KOPT-K1 (cell line): ENCODE data around the gene BCAS3.
A peak's percentile ranks its signal among the peaks of the same experiment; 100 is the strongest.
"Not testable (repeated sequence)": the region's sequence is repeated elsewhere in the genome, so short reads cannot be mapped to it uniquely, and the experiment has no call there.

Experiments
- H3K27ac ChIP-seq: fragments of 200-600 bp; sonication (generic); 2 replicates; pipeline ENCODE4 v1.5.1; 2016; ENCODE audit warnings: antibody characterized with exemption, mild to moderate bottlenecking, low read depth, low read length; ENCODE audit not compliant: poor library complexity, severe bottlenecking
- H3K36me3 ChIP-seq: fragments of 200-600 bp; sonication (generic); 2 replicates; pipeline ENCODE4 v1.5.1; 2017; ENCODE audit warnings: antibody characterized with exemption, mild to moderate bottlenecking, low read length, moderate library complexity; ENCODE audit not compliant: insufficient read depth
- H3K9me3 ChIP-seq: fragments of 200-600 bp; sonication (generic); 2 replicates; pipeline ENCODE4 v1.5.1; 2017; ENCODE audit warnings: antibody characterized with exemption, low read length, mild to moderate bottlenecking; ENCODE audit not compliant: insufficient read depth, poor library complexity, severe bottlenecking

The BCAS3 gene

GRCh38 chr17:60747069-60747808 is 69.6 kb downstream of the BCAS3 start:
- Histone ChIP-seq H3K27ac (no peak overlapping the region), H3K9me3 (peaks cover 10% of the 10 kb centered on the region)

GRCh38 chr17:60748204-60748603 is 70.6 kb downstream of the BCAS3 start:
- peaks cover 10% of the 10 kb centered on the region for H3K9me3 ChIP-seq
- no peak overlapping the region for H3K27ac ChIP-seq
- no peaks in the 10 kb centered on the region for H3K36me3 ChIP-seq

More at GRCh38 chr17:60747069-60747808, 69.6 kb downstream of the BCAS3 start:
- H3K36me3 ChIP-seq: no peaks in the 10 kb centered on the region

GRCh38 chr17:60749050-60749449 is 71.4 kb downstream of the BCAS3 start:
- Histone ChIP-seq H3K36me3 (no peaks in the 10 kb centered on the region), H3K27ac (no peak overlapping the region), H3K9me3 (peaks cover 10% of the 10 kb centered on the region)

- Histone ChIP-seq H3K36me3 (no peaks in the 10 kb centered on the region), H3K9me3 (peaks cover 10% of the 10 kb centered on the region), H3K27ac (no peak overlapping the region)
These were observed 72.1 kb downstream of the BCAS3 start for GRCh38 chr17:60749708-60750107.

- Histone ChIP-seq H3K36me3 (no peaks in the 10 kb centered on the region), H3K9me3 (peaks cover 10% of the 10 kb centered on the region), H3K27ac (no peak overlapping the region)
These were observed 73.0 kb downstream of the BCAS3 start for GRCh38 chr17:60750640-60751039.

GRCh38 chr17:60751884-60752283 is 74.2 kb downstream of the BCAS3 start:
- Histone ChIP-seq H3K36me3 (no peaks in the 10 kb centered on the region), H3K27ac (no peak overlapping the region), H3K9me3 (peaks cover 10% of the 10 kb centered on the region)

- H3K9me3 ChIP-seq: peaks cover 10% of the 10 kb centered on the region
- H3K36me3 ChIP-seq: no peaks in the 10 kb centered on the region
- no peak overlapping the region for H3K27ac ChIP-seq
These were observed 75.4 kb downstream of the BCAS3 start for GRCh38 chr17:60752873-60753577.

- H3K9me3 ChIP-seq: peaks cover 10% of the 10 kb centered on the region
- H3K36me3 ChIP-seq: no peaks in the 10 kb centered on the region
- no peak overlapping the region for H3K27ac ChIP-seq
These were observed 76.5 kb downstream of the BCAS3 start for GRCh38 chr17:60754057-60754604.

- H3K36me3 ChIP-seq, H3K27ac ChIP-seq: not testable (repeated sequence)
- H3K9me3 ChIP-seq: peaks cover 12% of the 10 kb centered on the region
These were observed 79.1 kb downstream of the BCAS3 start for GRCh38 chr17:60756798-60757197.

- Histone ChIP-seq H3K27ac (no peak overlapping the region), H3K36me3 (no peaks in the 10 kb centered on the region)
These were observed 79.8 kb downstream of the BCAS3 start for GRCh38 chr17:60757437-60757836.

GRCh38 chr17:60759756-60760155 is 82.1 kb downstream of the BCAS3 start:
- Histone ChIP-seq H3K9me3 (peaks cover 14% of the 10 kb centered on the region), H3K27ac (no peak overlapping the region), H3K36me3 (no peaks in the 10 kb centered on the region)

More at GRCh38 chr17:60757437-60757836, 79.8 kb downstream of the BCAS3 start:
- H3K9me3 ChIP-seq: peaks cover 14% of the 10 kb centered on the region

GRCh38 chr17:60761301-60761700 is 83.7 kb downstream of the BCAS3 start:
- peaks cover 14% of the 10 kb centered on the region for H3K9me3 ChIP-seq
- not testable (repeated sequence) for H3K27ac ChIP-seq, H3K36me3 ChIP-seq

GRCh38 chr17:60766778-60767190 is 89.1 kb downstream of the BCAS3 start:
- H3K27ac ChIP-seq: peak overlapping the region; percentile 26
- no peaks in the 10 kb centered on the region for H3K36me3 ChIP-seq
- peaks cover 3% of the 10 kb centered on the region for H3K9me3 ChIP-seq

- Histone ChIP-seq H3K36me3 (no peaks in the 10 kb centered on the region), H3K9me3 (no peaks in the 10 kb centered on the region), H3K27ac (no peak overlapping the region)
These were observed 90.2 kb downstream of the BCAS3 start for GRCh38 chr17:60767744-60768308.

- Histone ChIP-seq H3K36me3 (no peaks in the 10 kb centered on the region), H3K27ac (peak overlapping the region; percentile 50), H3K9me3 (no peaks in the 10 kb centered on the region)
These were observed 91.7 kb downstream of the BCAS3 start for GRCh38 chr17:60769327-60769726.
